ENCODE results near the gene CDC23.

DNA sequence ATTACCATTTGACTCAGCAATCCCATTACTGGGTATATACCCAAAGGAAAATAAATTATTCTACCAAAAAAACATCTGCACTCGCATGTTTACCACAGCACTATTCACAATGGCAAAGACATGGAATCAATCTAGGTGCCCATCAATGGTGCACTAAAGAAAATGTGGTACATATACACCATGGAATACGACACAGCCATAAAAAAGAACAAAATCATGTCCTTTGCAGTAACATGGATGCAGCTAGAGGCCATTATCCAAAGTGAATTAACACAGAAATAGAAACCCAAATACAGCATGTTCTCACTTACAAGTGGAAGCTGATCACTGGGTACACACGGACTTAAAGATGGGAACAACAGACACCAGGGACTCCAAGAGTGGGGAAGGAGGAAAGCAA is 2.1 kb downstream of the CDC23 start:
- TF ChIP-seq EZH2phosphoT487 (conservative IDR thresholded peaks at IDR 0.05; ENCODE audit: low read length) = no peak
- TF ChIP-seq, protein P1, sequence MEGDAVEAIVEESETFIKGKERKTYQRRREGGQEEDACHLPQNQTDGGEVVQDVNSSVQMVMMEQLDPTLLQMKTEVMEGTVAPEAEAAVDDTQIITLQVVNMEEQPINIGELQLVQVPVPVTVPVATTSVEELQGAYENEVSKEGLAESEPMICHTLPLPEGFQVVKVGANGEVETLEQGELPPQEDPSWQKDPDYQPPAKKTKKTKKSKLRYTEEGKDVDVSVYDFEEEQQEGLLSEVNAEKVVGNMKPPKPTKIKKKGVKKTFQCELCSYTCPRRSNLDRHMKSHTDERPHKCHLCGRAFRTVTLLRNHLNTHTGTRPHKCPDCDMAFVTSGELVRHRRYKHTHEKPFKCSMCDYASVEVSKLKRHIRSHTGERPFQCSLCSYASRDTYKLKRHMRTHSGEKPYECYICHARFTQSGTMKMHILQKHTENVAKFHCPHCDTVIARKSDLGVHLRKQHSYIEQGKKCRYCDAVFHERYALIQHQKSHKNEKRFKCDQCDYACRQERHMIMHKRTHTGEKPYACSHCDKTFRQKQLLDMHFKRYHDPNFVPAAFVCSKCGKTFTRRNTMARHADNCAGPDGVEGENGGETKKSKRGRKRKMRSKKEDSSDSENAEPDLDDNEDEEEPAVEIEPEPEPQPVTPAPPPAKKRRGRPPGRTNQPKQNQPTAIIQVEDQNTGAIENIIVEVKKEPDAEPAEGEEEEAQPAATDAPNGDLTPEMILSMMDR (IDR thresholded peaks at IDR 0.05; ENCODE audit: insufficient read depth, low read length, poor library complexity, severe bottlenecking) = no peak
